Central memory CD8-positive, alpha-beta T cell (primary cell): ENCODE results near the gene SIVA1.

ENCODE experiments used
- ATAC-seq: fragments of 150-1000 bp; cut with Tn5 transposase; replicated peaks from 2 replicates; pipeline ENCODE4 v1.10.0; 2022; ENCODE audit warnings: mild to moderate bottlenecking, moderate FRiP score, moderate number of reproducible peaks; ENCODE audit not compliant: poor library complexity, severe bottlenecking; ENCODE audit errors: extremely low read depth
- DNase-seq, 2 donors: peaks; one replicate each; pipeline ENCODE4 v3.0.0; 2021; ENCODE audit warnings: low spot score in 2 of 2
- H3K27ac Mint-ChIP-seq: one replicate; pipeline ENCODE4 v1.8.0; 2022; ENCODE audit warnings: low read depth, mild to moderate bottlenecking, moderate library complexity, mixed read lengths
- H3K27me3 Mint-ChIP-seq: one replicate; pipeline ENCODE4 v1.8.0; 2022; ENCODE audit warnings: mixed read lengths
- H3K36me3 Mint-ChIP-seq: one replicate; pipeline ENCODE4 v1.8.0; 2022; ENCODE audit warnings: mild to moderate bottlenecking, moderate library complexity, mixed read lengths; ENCODE audit not compliant: insufficient read depth
- H3K4me1 Mint-ChIP-seq: one replicate; pipeline ENCODE4 v1.8.0; 2022; ENCODE audit warnings: mixed read lengths
- H3K4me3 Mint-ChIP-seq: one replicate; pipeline ENCODE4 v1.8.0; 2022; ENCODE audit warnings: mild to moderate bottlenecking, moderate library complexity, mixed read lengths
- H3K9me3 Mint-ChIP-seq: one replicate; pipeline ENCODE4 v1.8.0; 2022; ENCODE audit warnings: mixed read lengths

The SIVA1 gene

DNA sequence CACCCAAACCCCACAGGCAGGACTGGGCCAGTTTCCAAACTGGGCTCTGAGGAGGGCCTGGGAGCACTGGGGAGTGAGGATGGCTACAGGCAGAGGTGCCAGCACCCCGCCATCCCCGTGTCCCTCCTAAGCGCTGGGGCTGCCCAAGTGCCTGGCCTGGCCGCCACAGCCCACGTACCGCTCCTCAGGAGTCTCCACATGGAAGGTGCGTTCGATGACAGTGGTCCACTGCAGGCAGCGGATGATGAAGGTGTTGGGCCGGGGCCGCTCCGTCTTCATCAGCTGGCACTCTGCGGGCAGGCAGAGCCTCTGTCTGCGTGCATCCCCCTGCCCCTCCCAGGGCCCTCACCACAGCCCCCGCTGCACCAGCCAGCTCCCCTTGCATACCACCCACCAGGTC is 23.5 kb downstream of the SIVA1 start:
- no peak overlapping the region for H3K27ac Mint-ChIP-seq
- H3K9me3 Mint-ChIP-seq: no peaks in the 10 kb centered on the region
- no peak for ATAC-seq
- no peak overlapping the region for H3K4me3 Mint-ChIP-seq
- no peak for DNase-seq
- H3K4me1 Mint-ChIP-seq: no peaks in the 10 kb centered on the region
- H3K36me3 Mint-ChIP-seq: peaks cover 17% of the 10 kb centered on the region
- no peaks in the 10 kb centered on the region for H3K27me3 Mint-ChIP-seq

DNA sequence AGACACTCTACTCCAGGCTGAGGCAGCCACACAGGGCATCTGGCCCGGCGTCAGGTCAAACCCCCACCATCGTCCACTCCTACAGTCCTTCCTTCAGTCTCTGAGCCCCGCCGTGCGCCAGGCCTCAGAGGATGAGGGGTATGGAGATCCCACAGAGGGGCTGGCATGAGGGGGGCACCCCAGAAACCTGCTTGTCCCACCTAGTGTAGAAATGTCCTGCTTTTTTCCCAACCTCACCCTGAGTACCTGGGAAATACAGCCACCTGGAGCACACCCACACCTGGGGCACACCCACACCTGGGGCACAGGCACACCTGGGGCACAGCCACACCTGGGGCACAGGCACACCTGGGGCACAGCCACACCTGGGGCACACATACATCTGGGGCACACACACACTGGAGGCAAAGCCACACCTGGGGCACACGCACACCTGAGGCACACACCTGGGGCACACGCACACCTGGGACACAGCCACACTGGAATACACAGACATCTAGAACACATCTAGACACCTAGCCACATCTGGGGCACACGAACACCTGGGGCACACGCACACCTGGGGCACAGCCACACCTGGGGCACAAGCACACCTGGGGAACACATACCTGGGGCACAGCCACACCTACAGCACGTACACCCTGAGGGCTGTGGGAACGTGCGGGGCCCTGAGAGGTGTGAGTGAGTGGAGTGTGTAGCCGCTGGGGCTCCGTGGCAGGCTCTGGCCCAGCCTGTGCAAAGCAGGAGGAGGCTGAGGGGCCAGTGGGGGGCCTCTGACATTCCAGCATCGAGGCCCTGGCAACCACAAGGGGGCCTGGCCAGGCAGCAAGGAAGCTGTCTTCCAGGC is 24.2 kb downstream of the SIVA1 start:
- Mint-ChIP-seq H3K36me3 (peaks cover 16% of the 10 kb centered on the region), H3K27ac (no peak overlapping the region), H3K4me1 (no peaks in the 10 kb centered on the region), H3K27me3 (no peaks in the 10 kb centered on the region), H3K4me3 (no peak overlapping the region), H3K9me3 (no peaks in the 10 kb centered on the region)
- ATAC-seq: no peak
- no peak for DNase-seq

- H3K27ac Mint-ChIP-seq: peak overlapping the region; percentile 77
- no peaks in the 10 kb centered on the region for H3K4me1 Mint-ChIP-seq
- H3K9me3 Mint-ChIP-seq: no peaks in the 10 kb centered on the region
- H3K27me3 Mint-ChIP-seq: no peaks in the 10 kb centered on the region
- ATAC-seq (no peak), DNase-seq (no peak)
- H3K36me3 Mint-ChIP-seq: peaks cover 16% of the 10 kb centered on the region
- no peak overlapping the region for H3K4me3 Mint-ChIP-seq
These were observed 24.9 kb downstream of the SIVA1 start for GRCh38 chr14:104777808-104778249.

DNA sequence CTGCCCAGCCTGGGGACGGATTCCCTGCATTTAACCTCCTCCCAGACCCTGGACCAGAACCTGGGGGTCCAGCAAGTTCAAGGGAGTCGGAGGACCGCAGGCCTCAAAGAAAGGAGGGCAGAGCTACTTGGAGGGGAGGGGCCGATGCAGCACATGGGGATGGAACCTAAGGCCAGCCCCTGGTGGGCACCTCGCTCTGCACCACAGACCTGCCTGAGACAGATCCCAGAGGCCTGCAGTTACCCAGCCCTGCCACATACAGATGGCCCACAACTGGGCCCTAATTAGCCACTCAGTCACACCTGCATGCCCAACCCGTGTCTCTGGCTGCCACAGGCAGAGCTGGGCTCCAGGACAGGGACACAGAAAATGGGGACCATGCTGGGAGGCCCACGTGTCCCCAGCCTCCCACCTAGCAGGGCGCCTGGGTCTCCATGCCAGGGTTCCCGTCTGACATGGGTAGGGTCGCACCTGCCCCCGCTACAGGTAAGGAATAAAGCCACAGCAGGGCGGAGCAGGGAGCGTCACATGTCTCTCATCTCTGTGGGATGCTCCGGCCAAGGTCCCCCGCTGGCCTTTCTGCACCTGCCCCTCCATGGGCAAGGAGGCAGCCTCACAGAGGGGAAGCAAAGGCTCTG is 25.9 kb downstream of the SIVA1 start:
- H3K4me3 Mint-ChIP-seq: no peak overlapping the region
- peaks cover 11% of the 10 kb centered on the region for H3K36me3 Mint-ChIP-seq
- H3K27ac Mint-ChIP-seq: no peak overlapping the region
- no peaks in the 10 kb centered on the region for H3K27me3 Mint-ChIP-seq
- no peak for ATAC-seq
- no peaks in the 10 kb centered on the region for H3K9me3 Mint-ChIP-seq
- DNase-seq: no peak
- no peaks in the 10 kb centered on the region for H3K4me1 Mint-ChIP-seq

GRCh38 chr14:104779776-104780512 is 27.0 kb downstream of the SIVA1 start:
- no peak overlapping the region for H3K27ac Mint-ChIP-seq
- H3K36me3 Mint-ChIP-seq: peaks cover 11% of the 10 kb centered on the region
- H3K27me3 Mint-ChIP-seq: no peaks in the 10 kb centered on the region
- H3K9me3 Mint-ChIP-seq: no peaks in the 10 kb centered on the region
- H3K4me3 Mint-ChIP-seq: no peak overlapping the region
- no peaks in the 10 kb centered on the region for H3K4me1 Mint-ChIP-seq
- ATAC-seq (no peak), DNase-seq (no peak)

GRCh38 chr14:104780513-104781030 is 27.6 kb downstream of the SIVA1 start:
- Mint-ChIP-seq H3K4me3 (no peak overlapping the region), H3K27ac (no peak overlapping the region), H3K27me3 (no peaks in the 10 kb centered on the region), H3K4me1 (no peaks in the 10 kb centered on the region), H3K9me3 (no peaks in the 10 kb centered on the region), H3K36me3 (peaks cover 11% of the 10 kb centered on the region)
- DNase-seq (no peak), ATAC-seq (no peak)

DNA sequence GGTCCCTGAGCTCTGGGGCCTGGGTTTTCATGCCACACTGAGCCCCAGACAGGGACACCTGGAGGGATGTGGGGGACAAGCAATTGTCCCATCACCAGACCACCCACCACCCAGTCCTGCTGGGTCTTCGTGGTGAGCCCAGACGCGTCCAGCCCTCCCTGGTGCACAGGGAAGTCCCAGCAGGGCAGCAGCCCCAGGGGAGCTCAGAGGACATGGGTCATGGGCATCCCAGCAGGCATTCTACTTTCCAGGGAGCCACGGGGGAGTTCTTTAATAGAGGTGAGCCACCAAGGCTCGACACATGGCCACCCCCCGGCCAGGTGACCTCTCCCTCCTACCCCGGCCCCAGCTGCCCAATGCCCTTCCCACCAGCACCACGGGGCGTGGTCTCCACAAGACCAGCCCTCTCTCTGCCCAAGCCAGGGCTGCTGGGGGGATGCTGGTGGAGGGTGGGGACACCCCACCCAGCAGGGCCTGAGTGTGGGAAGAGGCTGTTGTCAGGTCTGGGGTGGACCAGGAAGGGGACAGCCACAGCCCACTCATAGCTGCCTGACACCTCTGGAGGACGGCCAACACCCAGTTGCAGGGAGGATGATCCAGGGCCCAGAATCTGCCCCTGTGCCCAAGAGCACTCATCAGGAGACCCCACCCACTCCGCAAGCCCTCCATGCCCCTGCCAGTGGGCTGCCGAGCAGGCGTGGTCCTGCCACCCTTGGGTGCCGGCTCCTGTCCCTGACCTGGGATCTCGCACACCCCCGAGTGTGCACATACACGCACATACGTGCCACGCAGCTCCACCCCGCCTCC is 28.5 kb downstream of the SIVA1 start:
- ATAC-seq: no peak
- no peaks in the 10 kb centered on the region for H3K27me3 Mint-ChIP-seq
- peaks cover 11% of the 10 kb centered on the region for H3K36me3 Mint-ChIP-seq
- no peak overlapping the region for H3K4me3 Mint-ChIP-seq
- no peaks in the 10 kb centered on the region for H3K4me1 Mint-ChIP-seq
- DNase-seq: no peak
- no peaks in the 10 kb centered on the region for H3K9me3 Mint-ChIP-seq
- H3K27ac Mint-ChIP-seq: no peak overlapping the region

- no peak for DNase-seq
- no peak for ATAC-seq
- no peaks in the 10 kb centered on the region for H3K9me3 Mint-ChIP-seq
- no peaks in the 10 kb centered on the region for H3K4me1 Mint-ChIP-seq
- no peak overlapping the region for H3K27ac Mint-ChIP-seq
- H3K4me3 Mint-ChIP-seq: no peak overlapping the region
- peaks cover 11% of the 10 kb centered on the region for H3K36me3 Mint-ChIP-seq
- H3K27me3 Mint-ChIP-seq: no peaks in the 10 kb centered on the region
These were observed 29.3 kb downstream of the SIVA1 start for GRCh38 chr14:104782086-104782807.

DNA sequence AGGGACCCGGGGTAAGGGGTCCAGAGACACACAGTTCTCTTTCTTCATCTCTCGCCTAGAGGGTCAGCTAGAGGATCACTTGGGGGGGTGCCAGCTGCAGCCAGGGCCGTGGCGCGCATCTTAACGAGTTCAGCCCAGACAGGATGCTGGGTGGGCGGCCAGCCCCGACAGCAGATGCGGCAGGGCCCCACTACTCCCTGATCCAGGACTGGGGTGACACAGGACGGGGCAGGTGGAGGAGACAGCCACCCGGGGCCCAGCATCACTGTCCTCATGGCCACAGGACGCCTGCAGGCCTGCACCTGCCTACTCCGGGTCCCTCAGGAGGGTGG is 29.8 kb downstream of the SIVA1 start:
- Mint-ChIP-seq H3K27me3 (no peaks in the 10 kb centered on the region), H3K4me3 (no peak overlapping the region), H3K4me1 (no peaks in the 10 kb centered on the region), H3K27ac (peak overlapping the region; percentile 44), H3K9me3 (no peaks in the 10 kb centered on the region), H3K36me3 (peaks cover 11% of the 10 kb centered on the region)
- DNase-seq (no peak), ATAC-seq (no peak)

DNA sequence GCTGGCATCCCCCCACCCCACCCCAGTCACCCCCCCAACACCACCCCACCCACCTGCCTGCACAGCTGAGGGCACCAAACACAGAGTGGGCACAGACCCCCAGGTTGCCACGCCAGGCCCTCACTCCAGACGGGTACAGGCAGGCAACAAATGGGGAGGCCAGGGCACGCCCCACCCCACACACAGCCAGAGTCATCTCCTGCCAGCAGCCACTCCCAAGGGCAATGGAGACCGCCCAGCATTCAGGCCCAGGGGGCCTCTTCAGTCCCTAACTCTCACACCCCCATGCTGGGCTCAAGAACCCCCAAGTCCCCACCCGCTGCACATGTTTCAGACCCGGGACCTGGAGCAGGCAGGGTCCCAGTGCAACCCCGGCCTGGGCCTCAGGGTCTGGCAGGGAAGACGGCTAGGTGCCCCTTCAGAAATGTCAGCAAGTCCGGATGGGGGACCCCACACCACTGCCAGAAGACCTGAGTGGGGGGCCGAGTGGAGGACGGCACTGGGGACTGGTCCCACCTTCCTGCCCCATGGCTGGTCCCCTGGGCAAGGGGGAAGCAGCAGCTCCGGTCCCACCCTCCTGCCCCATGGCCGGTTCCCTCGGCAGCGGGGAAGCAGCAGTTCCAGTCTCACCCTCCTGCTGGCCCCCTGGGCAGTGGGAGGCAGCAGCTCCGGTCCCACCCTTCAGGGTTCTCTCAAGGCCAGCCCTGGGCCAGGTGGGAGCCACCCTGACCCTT is 30.7 kb downstream of the SIVA1 start:
- DNase-seq (no peak), ATAC-seq (no peak)
- H3K9me3 Mint-ChIP-seq: no peaks in the 10 kb centered on the region
- H3K27me3 Mint-ChIP-seq: no peaks in the 10 kb centered on the region
- H3K4me1 Mint-ChIP-seq: no peaks in the 10 kb centered on the region
- peaks cover 11% of the 10 kb centered on the region for H3K36me3 Mint-ChIP-seq
- H3K27ac Mint-ChIP-seq: peak overlapping the region; percentile 44
- no peak overlapping the region for H3K4me3 Mint-ChIP-seq

GRCh38 chr14:104784218-104784568 is 31.2 kb downstream of the SIVA1 start:
- H3K9me3 Mint-ChIP-seq: no peaks in the 10 kb centered on the region
- no peak overlapping the region for H3K27ac Mint-ChIP-seq
- no peak for DNase-seq
- no peak for ATAC-seq
- no peak overlapping the region for H3K4me3 Mint-ChIP-seq
- no peaks in the 10 kb centered on the region for H3K4me1 Mint-ChIP-seq
- peaks cover 11% of the 10 kb centered on the region for H3K36me3 Mint-ChIP-seq
- H3K27me3 Mint-ChIP-seq: no peaks in the 10 kb centered on the region
